ENCODE measurements around the gene PEAK1.
A peak's percentile ranks its signal among the peaks of the same experiment; 100 is the strongest.
"Not testable (repeated sequence)": the region's sequence is repeated elsewhere in the genome, so short reads cannot be mapped to it uniquely, and the experiment has no call there.

The PEAK1 gene

GRCh38 chr15:77185242-77185785, 234.6 kb downstream of the PEAK1 start:
- TF ChIP-seq CTCF (IDR thresholded peaks at IDR 0.05; ENCODE audit: low read depth, low read length): no peak
- no peak for DNase-seq (ENCODE audit: extremely low read depth, low read depth)

- not testable (repeated sequence) for DNase-seq (ENCODE audit: extremely low read depth, low read depth)
Observed at GRCh38 chr15:77184352-77184751, 235.6 kb downstream of the PEAK1 start.

- DNase-seq (ENCODE audit: extremely low read depth, low read depth): no peak
Observed at GRCh38 chr15:77183066-77183465, 236.8 kb downstream of the PEAK1 start.

GRCh38 chr15:77181305-77182074, 238.4 kb downstream of the PEAK1 start:
- no peak for DNase-seq (ENCODE audit: extremely low read depth, low read depth)
- no peak for TF ChIP-seq CTCF (IDR thresholded peaks at IDR 0.05; ENCODE audit: low read depth, low read length)

More at GRCh38 chr15:77183066-77183465, 236.8 kb downstream of the PEAK1 start:
- TF ChIP-seq CTCF (IDR thresholded peaks at IDR 0.05; ENCODE audit: low read depth, low read length): no peak

GRCh38 chr15:77180757-77181156, 239.1 kb downstream of the PEAK1 start:
- peak; percentile 14 for DNase-seq (ENCODE audit: extremely low read depth, low read depth)
- TF ChIP-seq CTCF (IDR thresholded peaks at IDR 0.05; ENCODE audit: low read depth, low read length): no peak

- no peak for DNase-seq (ENCODE audit: extremely low read depth, low read depth)
- TF ChIP-seq CTCF (IDR thresholded peaks at IDR 0.05; ENCODE audit: low read depth, low read length): no peak
Observed at GRCh38 chr15:77180270-77180669, 239.6 kb downstream of the PEAK1 start.

GRCh38 chr15:77179541-77179998, 240.3 kb downstream of the PEAK1 start:
- no peak for DNase-seq (ENCODE audit: extremely low read depth, low read depth)
- no peak for TF ChIP-seq CTCF (IDR thresholded peaks at IDR 0.05; ENCODE audit: low read depth, low read length)
